Measurements from ENCODE around the gene SORCS2.

- TF ChIP-seq, protein P1, sequence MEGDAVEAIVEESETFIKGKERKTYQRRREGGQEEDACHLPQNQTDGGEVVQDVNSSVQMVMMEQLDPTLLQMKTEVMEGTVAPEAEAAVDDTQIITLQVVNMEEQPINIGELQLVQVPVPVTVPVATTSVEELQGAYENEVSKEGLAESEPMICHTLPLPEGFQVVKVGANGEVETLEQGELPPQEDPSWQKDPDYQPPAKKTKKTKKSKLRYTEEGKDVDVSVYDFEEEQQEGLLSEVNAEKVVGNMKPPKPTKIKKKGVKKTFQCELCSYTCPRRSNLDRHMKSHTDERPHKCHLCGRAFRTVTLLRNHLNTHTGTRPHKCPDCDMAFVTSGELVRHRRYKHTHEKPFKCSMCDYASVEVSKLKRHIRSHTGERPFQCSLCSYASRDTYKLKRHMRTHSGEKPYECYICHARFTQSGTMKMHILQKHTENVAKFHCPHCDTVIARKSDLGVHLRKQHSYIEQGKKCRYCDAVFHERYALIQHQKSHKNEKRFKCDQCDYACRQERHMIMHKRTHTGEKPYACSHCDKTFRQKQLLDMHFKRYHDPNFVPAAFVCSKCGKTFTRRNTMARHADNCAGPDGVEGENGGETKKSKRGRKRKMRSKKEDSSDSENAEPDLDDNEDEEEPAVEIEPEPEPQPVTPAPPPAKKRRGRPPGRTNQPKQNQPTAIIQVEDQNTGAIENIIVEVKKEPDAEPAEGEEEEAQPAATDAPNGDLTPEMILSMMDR (IDR thresholded peaks at IDR 0.05; ENCODE audit: poor library complexity, severe bottlenecking): no peak
- TF ChIP-seq EP300 (conservative IDR thresholded peaks at IDR 0.05; ENCODE audit: poor library complexity, severe bottlenecking) (no peak), MXI1 (conservative IDR thresholded peaks at IDR 0.05; ENCODE audit: poor library complexity, severe bottlenecking) (no peak), POLR2AphosphoS5 (IDR thresholded peaks at IDR 0.05) (no peak)
Measured at GRCh38 chr4:7590189-7590588, 397.9 kb downstream of the SORCS2 start.

Data from neural cell (in vitro differentiated cells).